Islet precursor cell (in vitro differentiated cells): Measurements from ENCODE around the gene MORF4L2.

Source experiments
- DNase-seq: peaks from one replicate; pipeline ENCODE4 v3.0.0-alpha.2; 2018

The MORF4L2 gene

GRCh38 chrX:103631145-103631544 is 55.4 kb downstream of the MORF4L2 start:
- no peak for DNase-seq

- no peak for DNase-seq
Measured at GRCh38 chrX:103630171-103630511, 56.4 kb downstream of the MORF4L2 start.

DNA sequence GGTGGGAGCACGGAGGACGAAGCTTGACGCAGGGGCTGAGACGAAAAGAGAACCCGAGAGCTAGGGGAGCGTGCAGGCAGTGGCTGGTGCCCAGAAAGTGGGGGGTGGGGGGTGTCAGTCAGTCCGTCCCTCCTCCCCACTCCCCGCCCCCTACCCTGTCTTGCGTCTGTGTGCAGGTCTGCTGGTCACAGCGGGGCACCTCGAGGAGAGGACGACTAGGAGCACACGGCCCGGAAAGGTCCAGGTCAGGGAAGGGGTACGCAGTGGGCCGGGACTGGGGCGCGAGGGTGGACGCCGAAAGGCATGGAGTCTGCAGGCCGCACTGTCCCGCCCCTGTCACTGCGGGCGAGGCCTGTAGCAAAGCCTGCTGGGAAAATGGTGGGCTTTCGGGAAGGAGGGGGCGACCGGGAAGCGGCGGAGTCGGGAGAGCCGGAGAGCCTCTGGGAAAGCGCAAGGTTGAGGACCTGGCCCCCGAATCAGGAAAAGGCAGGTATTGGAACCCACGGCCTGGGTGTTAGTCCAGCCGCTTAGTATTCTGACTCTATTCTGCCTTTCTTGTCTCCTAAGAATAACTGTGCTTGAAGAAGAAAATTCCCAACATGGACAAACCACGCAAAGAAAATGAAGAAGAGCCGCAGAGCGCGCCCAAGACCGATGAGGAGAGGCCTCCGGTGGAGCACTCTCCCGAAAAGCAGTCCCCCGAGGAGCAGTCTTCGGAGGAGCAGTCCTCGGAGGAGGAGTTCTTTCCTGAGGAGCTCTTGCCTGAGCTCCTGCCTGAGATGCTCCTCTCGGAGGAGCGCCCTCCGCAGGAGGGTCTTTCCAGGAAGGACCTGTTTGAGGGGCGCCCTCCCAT is 57.0 kb downstream of the MORF4L2 start:
- DNase-seq: peak; percentile 93

- peak; percentile 84 for DNase-seq
Measured at GRCh38 chrX:103628386-103629317, 57.8 kb downstream of the MORF4L2 start, which contains the start of gene TCEAL1. Gene TCEAL1 (plus strand): TSS chrX:103628975. CDS start chrX:103629917, 942 bp downstream.

DNA sequence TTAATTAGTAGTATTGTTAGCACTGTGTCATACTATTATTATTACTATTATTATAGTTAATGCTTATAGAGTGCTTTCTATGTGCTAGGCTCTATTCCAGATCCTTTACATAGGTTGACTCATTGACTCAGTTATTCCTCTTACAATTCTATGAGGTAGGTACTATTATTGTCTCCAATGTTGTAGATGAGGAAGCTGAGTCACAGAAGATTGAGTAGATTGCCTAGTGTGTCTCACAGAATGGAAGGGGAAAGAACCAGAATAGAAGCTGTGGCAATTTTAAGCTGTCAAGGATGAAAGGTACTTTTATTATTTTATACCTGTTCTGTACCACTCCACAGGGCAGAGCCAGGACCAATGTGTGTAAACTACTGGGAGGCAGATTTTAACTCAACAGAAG is 59.6 kb downstream of the MORF4L2 start:
- DNase-seq: no peak
